Adrenal gland (tissue), 12 donors: ENCODE data around the gene SF3A1. TPM values are rescaled to one million over a fixed set of nuclear protein-coding genes. Genes with fewer than 3 reads are reported as not detected.

ENCODE experiments used
- DNase-seq, 7 donors: peaks; one replicate each; pipeline ENCODE4 v3.0.0-alpha.2; 2019 to 2020
- H3K27ac ChIP-seq, 5 donors: fragments of 200-600 bp; sonication (generic) in 4 of 5; 1 replicate in 3 of 5; 2 replicates in 2 of 5; pipeline versions ENCODE4 v1.5.1 to v1.8.0; 2016 to 2020; ENCODE audit warnings: mild to moderate bottlenecking in 1 of 5
- H3K27me3 ChIP-seq: fragments of 200-600 bp; 2 replicates; pipeline ENCODE4 v1.8.0; 2021
- H3K36me3 ChIP-seq, 2 donors: fragments of 200-600 bp; replicated peaks in 1 of 2; 1 replicate in 1 of 2; 2 replicates in 1 of 2; pipeline versions ENCODE4 v1.5.1 to v1.8.0; 2018 to 2022
- H3K4me1 ChIP-seq, 2 donors: fragments of 200-600 bp; replicated peaks in 1 of 2; 1 replicate in 1 of 2; 2 replicates in 1 of 2; pipeline versions ENCODE4 v1.5.1 to v1.8.0; 2018 to 2021
- H3K4me3 ChIP-seq, 4 donors: fragments of 200-600 bp; sonication (generic) in 3 of 4; one replicate each; pipeline ENCODE4 v1.5.1; 2016 to 2018
- H3K9me3 ChIP-seq, 3 donors: fragments of 200-600 bp; sonication (generic) in 1 of 3; replicated peaks in 1 of 3; 1 replicate in 2 of 3; 2 replicates in 1 of 3; pipeline versions ENCODE4 v1.5.1 to v1.8.0; 2016 to 2021
- POLR2A ChIP-seq, 2 donors: fragments of 450-650 bp; IDR thresholded peaks; one replicate each; pipeline ENCODE4 v1.6.1; 2017; ENCODE audit warnings: antibody characterized with exemption in 2 of 2, mild to moderate bottlenecking in 2 of 2, moderate library complexity in 1 of 2
- WGBS, 4 donors: extraction: QIAGEN DNeasy Blood & Tissue Kit in 2 of 4; methylation state at CpG; one replicate each; pipeline versions ENCODE4 v1.1.5 to v1.1.7; 2013 to 2017; 5-methylcytosine and 5-hydroxymethylcytosine counted together
- intact Hi-C, 2 donors: fragments of 100-400 bp; cut with DNase I; formaldehyde crosslinking; loops; one replicate each; pipeline versions ENCODE4 v1.14.1 to v1.15.0; 2022 to 2023
- polyA plus RNA-seq, 3 donors: library from polyadenylated mRNA; stranded (reverse); fragments of 200-250 nt in 2 of 3; fragments of 350-450 nt in 1 of 3; fragmentation: Illumina TruSeq in 1 of 3; extraction: RNeasy Lipid Tissue Mini Kit (QIAGEN cat#74804) in 1 of 3; gene quantifications; one replicate each; pipeline ENCODE4 v1.2.3, GENCODE V29; 2013 to 2014
- total RNA-seq, 9 donors: library from RNA; depleted of rRNA in 4 of 9; stranded (reverse); fragments of >200 nt in 4 of 9; fragments of 120-200 nt in 1 of 9; fragmentation: NEBNext Ultra II Directional in 1 of 9; extraction: Animal tissue kit (Norgen Biotek cat#: 25700) in 1 of 9; gene quantifications; one replicate each; pipeline versions ENCODE4 v1.1.0 to v1.2.4, GENCODE V29; 2013 to 2023
- TF ChIP-seq, protein P1 (sequence below), 6 experiments: fragments of 450-650 bp in 4 of 6; fragments of 200-600 bp in 2 of 6; sonication (generic) in 1 of 6; IDR thresholded peaks; 1 replicate in 5 of 6; 2 replicates in 1 of 6; pipeline versions ENCODE4 v1.5.1 to v1.8.0; 2016 to 2021; ENCODE audit warnings: antibody characterized with exemption in 6 of 6, mild to moderate bottlenecking in 2 of 6, moderate library complexity in 1 of 6
- donor health status: healthy with polysubstance abuse.
- donor health status: Bipolar disorder and iron deficiency.
- donor health status: DM: yes; HTN: yes; CAD: no.
- donor health status: DM: no; HTN: no; CAD: no.
- donor health status: DM: no; HTN: no; CAD: no.
- donor health status: DM: yes; HTN: yes; CAD: no.

Gene SF3A1
- total and polyA plus RNA-seq, 12 donors = 15.7 to 212 (median 107) TPM

DNA sequence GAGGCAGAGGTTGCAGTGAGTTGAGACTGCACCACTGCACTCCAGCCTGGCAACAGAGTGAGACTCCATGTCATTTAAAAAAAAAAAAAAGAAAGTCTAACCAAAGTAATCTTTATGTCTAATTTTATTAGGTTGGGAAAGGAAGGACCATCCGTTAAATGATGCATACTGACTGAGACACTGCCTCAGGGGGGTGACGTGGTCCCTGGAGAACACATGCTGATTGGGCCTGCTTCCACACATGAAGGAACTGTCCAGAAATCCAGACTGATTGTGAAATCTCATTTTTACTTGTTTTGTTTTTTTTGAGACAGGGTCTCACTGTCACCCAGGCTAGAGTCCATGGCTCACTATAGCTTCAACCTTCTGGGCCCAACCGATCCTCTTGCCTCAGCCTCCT is 5.5 kb downstream of the SF3A1 start:
- peaks cover 24 to 40% of the 10 kb centered on the region in 2 donors for H3K4me1 ChIP-seq
- H3K4me3 ChIP-seq = no peak overlapping the region
- 85 to 95% (median 93%) methylated on average over 3 of the region's 3 CpGs for WGBS, 4 donors
- DNase-seq = no peak
- H3K27me3 ChIP-seq = no peaks in the 10 kb centered on the region
- no peak overlapping the region for H3K27ac ChIP-seq
- TF ChIP-seq, protein P1, sequence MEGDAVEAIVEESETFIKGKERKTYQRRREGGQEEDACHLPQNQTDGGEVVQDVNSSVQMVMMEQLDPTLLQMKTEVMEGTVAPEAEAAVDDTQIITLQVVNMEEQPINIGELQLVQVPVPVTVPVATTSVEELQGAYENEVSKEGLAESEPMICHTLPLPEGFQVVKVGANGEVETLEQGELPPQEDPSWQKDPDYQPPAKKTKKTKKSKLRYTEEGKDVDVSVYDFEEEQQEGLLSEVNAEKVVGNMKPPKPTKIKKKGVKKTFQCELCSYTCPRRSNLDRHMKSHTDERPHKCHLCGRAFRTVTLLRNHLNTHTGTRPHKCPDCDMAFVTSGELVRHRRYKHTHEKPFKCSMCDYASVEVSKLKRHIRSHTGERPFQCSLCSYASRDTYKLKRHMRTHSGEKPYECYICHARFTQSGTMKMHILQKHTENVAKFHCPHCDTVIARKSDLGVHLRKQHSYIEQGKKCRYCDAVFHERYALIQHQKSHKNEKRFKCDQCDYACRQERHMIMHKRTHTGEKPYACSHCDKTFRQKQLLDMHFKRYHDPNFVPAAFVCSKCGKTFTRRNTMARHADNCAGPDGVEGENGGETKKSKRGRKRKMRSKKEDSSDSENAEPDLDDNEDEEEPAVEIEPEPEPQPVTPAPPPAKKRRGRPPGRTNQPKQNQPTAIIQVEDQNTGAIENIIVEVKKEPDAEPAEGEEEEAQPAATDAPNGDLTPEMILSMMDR (IDR thresholded peaks at IDR 0.05) = no peak
- no peak for TF ChIP-seq POLR2A (IDR thresholded peaks at IDR 0.05)
- H3K36me3 ChIP-seq = peaks cover 0 to 63% of the 10 kb centered on the region in 2 donors
- no peaks in the 10 kb centered on the region for H3K9me3 ChIP-seq
- intact Hi-C loops = no loop called here

DNA sequence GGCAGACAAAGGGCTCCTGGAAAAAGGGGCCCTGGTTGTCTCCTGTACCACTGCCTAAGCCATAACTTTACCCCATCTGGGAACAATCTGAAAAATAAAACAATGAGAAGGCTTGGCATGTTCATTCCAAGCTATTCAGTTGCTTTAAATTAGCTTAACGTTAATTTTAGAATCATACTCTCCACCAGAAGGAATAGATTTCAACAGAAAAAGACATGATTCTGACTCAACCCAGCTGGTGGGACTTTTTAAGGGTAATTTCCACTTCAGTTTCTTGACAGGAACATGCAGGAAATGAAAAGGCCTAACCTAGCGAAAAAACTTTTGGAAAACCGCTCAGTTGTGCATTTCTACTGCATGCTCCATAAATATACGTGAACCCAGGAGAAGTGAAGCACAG is 7.9 kb downstream of the SF3A1 start:
- no peaks in the 10 kb centered on the region for H3K9me3 ChIP-seq
- H3K4me1 ChIP-seq = peaks cover 2 to 17% of the 10 kb centered on the region in 2 donors
- intact Hi-C loops = no loop called here
- H3K27ac ChIP-seq = no peak overlapping the region
- DNase-seq = no peak
- H3K4me3 ChIP-seq = no peak overlapping the region
- peaks cover 0 to 87% of the 10 kb centered on the region in 2 donors for H3K36me3 ChIP-seq
- WGBS, 4 donors = 77 to 86% (median 82%) methylated on average over 4 of the region's 4 CpGs
- no peaks in the 10 kb centered on the region for H3K27me3 ChIP-seq
- TF ChIP-seq, protein P1 (IDR thresholded peaks at IDR 0.05) = no peak
- no peak for TF ChIP-seq POLR2A (IDR thresholded peaks at IDR 0.05)

DNA sequence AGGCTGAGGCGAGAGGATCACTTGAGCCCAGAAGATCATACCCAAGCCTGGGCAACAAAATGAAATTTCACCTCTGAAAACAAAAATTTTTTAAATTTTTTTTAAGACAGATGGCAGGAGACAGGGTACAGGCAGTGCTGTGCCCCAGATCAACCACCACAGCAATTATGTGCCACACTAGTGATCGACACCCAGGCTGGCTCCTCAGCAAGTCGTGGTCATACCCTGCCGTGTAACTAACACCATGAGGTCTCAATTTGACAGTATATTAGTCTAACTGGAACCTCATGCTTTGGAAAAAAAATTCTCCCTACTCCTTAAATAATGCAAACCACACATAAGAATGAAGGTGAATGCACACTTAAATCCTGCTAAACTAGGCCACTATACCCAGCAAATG is 8.3 kb downstream of the SF3A1 start:
- Histone ChIP-seq H3K4me1 (peaks cover 0 to 13% of the 10 kb centered on the region in 2 donors), H3K4me3 (no peak overlapping the region), H3K36me3 (peaks cover 0 to 91% of the 10 kb centered on the region in 2 donors), H3K27me3 (no peaks in the 10 kb centered on the region), H3K9me3 (no peaks in the 10 kb centered on the region), H3K27ac (no peak overlapping the region)
- intact Hi-C loops = no loop called here
- 91 to 98% (median 93%) methylated on average over 4 of the region's 4 CpGs for WGBS, 4 donors
- TF ChIP-seq, protein P1 (IDR thresholded peaks at IDR 0.05) = no peak
- no peak for TF ChIP-seq POLR2A (IDR thresholded peaks at IDR 0.05)
- DNase-seq = no peak

DNA sequence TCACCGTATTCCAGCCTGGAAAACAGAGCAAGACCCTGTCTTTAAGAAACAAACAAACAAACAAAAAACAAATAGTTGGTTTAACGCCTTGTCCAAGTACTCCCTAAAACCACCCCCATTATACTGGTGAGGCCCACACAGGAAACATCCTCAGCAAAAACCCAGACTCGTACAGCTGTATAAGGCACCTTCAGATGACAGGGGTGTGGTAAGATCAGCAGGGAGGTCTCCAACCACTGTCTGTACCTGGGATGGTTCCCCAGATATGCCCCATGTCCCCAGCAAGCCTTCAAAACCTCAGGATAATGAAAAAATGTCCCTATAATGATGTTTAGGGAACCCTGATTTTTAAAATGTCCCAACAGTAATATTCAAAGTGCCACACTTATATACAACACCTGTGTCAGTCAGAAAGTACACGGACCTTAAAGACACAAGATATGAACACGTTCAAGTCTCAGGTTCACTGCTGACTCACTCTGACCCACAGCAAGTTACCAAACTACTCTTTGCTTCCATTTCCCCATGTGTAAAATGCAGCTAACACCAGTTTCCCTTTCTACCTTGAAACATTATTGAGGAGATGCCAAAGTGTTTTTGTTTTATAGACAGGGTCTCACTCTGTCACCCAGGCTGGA is 9.3 kb downstream of the SF3A1 start:
- no peak for TF ChIP-seq POLR2A (IDR thresholded peaks at IDR 0.05)
- TF ChIP-seq, protein P1 (IDR thresholded peaks at IDR 0.05) = no peak

More for the DNA sequence above, 9.3 kb downstream of the SF3A1 start:
- 60 to 73% (median 69%) methylated on average over 5 of the region's 5 CpGs for WGBS, 4 donors
- H3K27me3 ChIP-seq = no peaks in the 10 kb centered on the region
- no peaks in the 10 kb centered on the region for H3K9me3 ChIP-seq
- DNase-seq = no peak
- intact Hi-C loops = no loop called here
- no peak overlapping the region for H3K4me3 ChIP-seq
- H3K27ac ChIP-seq = no peak overlapping the region
- peaks cover 0 to 94% of the 10 kb centered on the region in 2 donors for H3K36me3 ChIP-seq
- peaks cover 0 to 13% of the 10 kb centered on the region in 2 donors for H3K4me1 ChIP-seq
